ENCODE measurements around the gene SLC25A43.

The SLC25A43 gene

DNA sequence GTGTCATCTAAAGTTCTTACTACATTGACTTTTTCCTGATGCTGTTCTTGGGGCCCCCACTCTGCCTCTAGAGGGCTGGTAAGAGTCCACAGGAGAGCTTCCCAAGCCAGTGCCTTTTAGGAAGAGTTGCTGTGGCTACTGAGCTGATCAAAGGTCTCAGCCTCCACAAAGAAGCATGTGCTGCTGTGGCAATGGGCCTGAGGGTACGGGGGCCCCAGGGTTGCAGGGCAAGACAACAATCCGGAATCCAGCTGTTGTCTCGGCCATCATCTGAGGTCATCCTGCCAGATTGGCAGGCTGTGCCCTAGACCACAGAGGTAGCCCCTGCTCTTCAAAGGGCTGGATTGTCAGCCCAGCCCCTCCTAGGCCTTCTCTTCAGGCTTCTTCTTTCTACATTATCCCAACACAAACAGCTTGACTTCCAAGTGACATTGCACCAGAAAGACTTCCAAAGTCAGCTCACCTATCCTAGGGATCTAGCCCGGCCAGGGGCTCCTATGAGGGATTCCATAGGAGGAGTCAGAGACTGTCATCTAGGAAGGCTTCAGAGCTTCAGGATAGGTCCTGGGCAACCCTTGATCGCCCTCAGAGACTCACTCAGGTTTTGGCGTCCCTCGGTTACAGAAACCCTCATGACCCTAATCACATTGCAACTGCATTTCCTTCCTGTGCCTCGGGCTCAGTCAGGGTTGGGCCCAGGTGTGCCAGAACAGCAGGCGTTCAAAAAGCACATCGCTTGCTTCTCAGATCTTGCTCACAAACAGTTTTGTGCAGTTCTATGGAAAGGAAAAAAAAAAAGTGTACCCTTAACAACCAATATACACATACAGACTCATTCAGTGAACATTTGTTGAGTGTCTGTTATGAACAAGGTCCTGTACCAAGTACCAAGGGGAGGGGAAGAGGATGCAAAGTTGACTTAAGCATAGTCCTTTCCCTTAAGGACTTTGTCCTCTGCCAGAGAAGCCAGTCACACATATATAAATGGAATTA, 96.9 kb downstream of the SLC25A43 start:
- H3K4me3 ChIP-seq (ENCODE audit: low read depth, low read length) = no peak overlapping the region

DNA sequence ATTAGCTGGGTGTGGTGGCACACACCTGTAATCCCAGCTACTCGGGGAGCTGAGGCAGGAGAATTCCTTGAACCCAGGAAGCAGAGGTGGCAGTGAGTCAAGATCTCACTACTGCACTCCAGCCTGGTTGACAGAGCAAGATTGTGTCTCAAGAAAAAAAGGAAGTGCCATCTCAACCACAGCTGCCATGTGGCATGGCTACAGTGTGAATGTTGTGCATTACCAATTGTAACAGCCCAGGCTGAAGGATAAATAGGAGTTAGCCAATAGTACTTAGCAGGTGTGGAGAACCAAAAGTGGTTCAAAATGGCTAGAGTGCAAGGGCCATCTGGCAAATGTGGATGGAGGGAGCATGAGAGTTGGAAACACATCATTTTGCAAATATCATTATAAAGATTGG, 98.0 kb downstream of the SLC25A43 start:
- H3K4me3 ChIP-seq (ENCODE audit: low read depth, low read length) = no peak overlapping the region

DNA sequence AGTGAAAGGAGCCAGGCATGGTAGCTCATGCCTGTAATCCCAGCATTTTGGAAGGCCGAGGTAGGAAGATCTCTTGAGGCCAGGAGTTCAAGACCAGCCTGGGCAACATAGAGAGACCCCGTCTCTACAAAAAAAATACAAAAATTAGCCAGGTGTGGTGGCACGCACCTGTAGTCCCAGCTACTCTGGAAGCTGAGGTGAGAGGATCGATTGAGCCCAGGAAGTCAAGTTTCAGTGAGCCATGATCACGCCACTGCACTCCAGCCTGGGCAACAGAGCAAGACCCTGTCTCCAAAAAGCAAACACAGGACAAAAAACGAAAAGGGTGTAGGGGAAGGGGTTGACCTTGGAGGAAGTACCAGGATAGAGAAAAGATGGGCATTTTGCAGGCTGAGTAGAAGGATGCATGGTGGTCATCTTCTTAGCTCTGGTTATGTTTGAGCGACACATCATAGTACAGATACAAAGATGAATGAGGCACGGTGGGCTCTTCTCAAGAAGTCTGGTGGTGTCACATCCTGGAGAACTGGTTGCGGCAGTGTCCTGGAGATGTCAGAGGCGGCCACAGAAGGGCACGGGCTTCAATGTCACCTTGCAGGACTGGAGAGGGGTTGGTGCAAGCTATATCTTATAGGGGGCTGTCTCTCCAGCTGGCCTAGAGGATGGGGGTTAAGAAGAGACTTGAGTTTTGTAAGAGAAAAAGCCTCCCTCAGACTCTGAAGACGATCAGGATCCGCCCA, 101.1 kb downstream of the SLC25A43 start:
- no peak overlapping the region for H3K4me3 ChIP-seq (ENCODE audit: low read depth, low read length)

DNA sequence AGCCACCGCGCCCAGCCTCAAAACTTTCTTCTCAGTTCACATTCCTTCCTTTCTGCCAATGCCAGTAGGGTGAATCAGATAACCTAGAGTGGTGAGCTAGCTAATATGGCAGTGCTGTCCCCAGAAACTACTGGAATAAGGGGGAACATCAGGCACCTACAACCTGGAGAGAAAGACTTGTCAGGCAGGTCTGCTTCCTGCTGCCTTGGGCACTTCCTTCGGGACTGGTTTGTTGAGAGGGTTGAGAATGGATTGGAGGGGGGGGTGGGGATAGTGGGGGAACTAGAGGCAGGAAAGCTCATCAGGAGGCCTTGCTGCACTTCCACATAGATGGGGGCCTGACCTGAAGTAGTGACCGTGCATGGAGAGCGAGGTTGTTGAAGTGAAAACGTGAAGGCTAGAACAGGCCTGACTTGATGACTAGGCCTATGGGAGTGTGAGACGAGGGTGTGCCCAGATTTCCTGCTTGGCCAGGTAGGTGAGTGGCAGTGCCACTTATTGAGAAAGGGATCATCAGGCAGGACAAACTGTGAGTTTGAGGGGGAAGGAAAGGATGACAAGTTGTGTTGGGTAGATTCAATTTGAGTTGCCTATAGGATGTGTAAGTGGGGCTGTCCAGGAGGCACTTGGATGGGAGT, 102.5 kb downstream of the SLC25A43 start:
- H3K4me3 ChIP-seq (ENCODE audit: low read depth, low read length) = no peak overlapping the region

DNA sequence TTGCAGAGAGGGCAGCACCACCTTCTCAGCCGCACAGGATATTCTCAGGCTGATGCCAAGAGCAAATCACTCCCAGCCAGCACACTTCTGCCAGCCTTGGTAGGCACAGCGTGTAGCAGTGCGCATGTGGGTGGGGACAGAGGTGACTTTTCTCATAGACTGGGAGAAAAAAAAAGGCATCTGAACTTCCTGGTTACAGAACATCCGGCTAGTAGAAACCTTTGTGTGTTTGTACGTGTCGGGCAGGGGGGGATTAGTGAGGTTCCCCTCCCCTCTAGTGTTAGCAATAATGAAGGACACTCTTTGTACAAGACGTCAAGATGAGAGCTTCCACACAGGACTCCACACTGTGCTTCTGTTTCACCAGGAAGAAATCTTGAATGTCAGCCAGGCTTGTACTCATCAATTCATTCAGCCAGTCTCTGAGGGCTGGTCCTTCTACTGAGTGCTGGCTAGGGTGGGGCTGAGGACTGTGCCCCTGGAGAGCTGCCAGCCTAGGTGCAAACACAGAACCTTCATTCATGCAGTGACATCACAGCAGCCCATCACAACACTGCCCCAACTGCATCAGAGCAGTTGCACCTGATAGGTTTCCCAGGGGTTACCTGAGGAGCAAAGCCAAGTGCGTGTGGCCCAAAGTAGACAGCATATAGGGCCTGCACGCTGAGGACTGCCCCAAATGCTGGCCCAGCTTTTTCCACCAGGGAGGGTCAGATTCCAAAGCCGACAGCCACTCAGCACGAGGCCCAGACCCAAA, 103.8 kb downstream of the SLC25A43 start:
- H3K4me3 ChIP-seq (ENCODE audit: low read depth, low read length) = no peak overlapping the region

DNA sequence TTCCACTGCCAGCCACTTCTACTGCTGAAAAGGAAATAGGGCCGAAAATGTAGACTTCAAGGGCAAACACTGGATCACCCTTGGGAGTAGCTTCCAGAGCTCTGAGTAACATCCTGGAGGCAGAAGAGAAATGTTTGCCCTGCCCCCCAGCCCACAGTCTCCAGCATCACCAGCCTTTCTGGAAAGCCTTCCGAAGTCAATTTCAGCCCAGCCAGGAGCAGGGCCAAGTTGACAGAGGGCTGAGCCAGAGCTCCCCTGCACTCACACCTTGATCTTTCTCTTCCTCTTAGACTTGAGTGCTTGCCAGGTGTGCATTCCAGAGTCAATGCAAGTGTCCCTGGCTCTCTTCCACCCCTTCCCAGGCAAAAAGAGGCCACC, 104.3 kb downstream of the SLC25A43 start:
- no peak overlapping the region for H3K4me3 ChIP-seq (ENCODE audit: low read depth, low read length)
